Mesenteric fat pad (tissue), 1 donor: ENCODE data around the gene ANGEL1. TPM values are rescaled to one million over a fixed set of nuclear protein-coding genes. Genes with fewer than 3 reads are reported as not detected.

Experiments used
- DNase-seq: peaks from one replicate; pipeline ENCODE4 v3.0.0-alpha.2; 2020; ENCODE audit warnings: low spot score
- total RNA-seq: library from RNA; stranded (reverse); fragmentation: NEBNext Ultra II Directional; extraction: Animal tissue kit (Norgen Biotek cat#: 25700); gene quantifications from one replicate; pipeline ENCODE4 v1.2.1, GENCODE V29; 2021
- donor health status: DM: yes; HTN: yes; CAD: no.

ANGEL1 gene
- total RNA-seq, 1 donor from 2014 or later, result 21.9 TPM

DNA sequence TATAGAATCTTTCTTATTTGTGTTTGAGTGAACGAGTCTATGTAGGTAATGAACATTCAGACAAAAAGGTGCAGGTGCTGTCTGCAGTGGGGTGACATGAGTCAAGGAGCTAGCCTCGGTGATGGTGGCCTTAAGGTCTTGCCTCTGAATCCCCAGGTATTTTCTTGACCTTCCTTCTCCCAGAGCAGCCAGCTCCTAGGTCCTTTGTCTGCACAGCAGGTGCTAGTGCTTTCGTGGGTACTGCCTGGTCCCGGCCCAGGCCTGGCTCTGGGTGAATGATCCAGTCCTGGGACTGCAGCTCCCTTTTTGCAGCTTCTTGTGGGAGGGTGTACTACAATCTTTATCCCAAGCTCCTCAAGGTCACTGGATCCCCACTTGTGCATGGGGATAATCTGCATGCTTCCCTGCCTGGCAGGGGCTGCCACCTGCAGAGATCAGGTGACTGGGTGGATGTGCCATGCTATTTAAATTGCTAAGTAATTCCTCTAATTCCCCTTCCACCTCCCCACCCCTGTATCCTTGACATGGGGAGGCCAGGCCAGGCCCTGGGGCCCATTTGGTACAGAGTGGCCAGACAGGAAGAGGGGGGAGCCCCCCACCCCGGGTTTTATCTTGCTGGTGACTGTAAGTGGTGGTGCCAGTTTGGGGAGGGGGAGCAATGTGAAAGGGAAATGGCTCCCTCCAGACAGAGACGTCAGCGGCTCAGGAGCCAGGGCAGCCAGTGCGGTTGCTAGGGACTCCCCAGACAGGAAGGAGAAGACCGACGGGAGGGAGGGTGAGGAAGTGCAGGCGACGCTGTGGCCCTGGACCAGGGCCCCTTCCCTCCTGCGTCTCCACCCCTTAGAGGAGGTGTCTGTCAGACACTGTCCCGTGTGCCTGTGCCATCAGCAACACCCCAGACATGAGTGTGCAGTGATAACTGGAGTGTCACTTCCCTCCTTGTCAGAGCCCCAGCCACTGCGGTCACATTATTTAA lies 44.7 kb downstream of the ANGEL1 start:
- peak; percentile 88 for DNase-seq

DNA sequence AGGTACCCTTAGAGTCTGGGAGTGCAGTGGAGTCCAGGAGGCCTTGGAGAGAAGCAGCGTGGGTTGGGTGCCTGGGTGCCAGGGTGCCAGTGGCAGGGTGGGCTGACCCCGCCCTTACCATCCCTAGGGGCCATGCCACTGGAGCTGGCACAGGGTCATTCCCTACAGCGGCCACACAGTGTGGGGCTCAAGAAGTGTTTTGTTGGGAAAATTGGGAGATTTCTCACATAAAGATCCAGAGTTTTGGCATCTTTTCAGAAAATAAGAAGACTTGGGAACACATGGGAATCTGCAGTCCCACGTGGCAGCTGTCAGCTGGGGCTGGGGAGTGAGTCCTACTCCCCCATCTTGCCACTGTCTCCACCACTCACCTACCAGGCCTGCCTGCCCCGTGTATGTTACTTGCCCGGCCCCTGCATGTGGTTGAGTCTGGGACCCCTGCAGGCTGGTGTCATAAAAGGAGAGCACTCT lies 47.2 kb downstream of the ANGEL1 start:
- peak; percentile 84 for DNase-seq

GRCh38 chr14:76763096-76764041 lies 49.3 kb downstream of the ANGEL1 start:
- peak; percentile 26 for DNase-seq

GRCh38 chr14:76762411-76763095 lies 50.1 kb downstream of the ANGEL1 start:
- peak; percentile 81 for DNase-seq

- peak; percentile 86 for DNase-seq
Observed at GRCh38 chr14:76761960-76762410, 50.7 kb downstream of the ANGEL1 start.

DNA sequence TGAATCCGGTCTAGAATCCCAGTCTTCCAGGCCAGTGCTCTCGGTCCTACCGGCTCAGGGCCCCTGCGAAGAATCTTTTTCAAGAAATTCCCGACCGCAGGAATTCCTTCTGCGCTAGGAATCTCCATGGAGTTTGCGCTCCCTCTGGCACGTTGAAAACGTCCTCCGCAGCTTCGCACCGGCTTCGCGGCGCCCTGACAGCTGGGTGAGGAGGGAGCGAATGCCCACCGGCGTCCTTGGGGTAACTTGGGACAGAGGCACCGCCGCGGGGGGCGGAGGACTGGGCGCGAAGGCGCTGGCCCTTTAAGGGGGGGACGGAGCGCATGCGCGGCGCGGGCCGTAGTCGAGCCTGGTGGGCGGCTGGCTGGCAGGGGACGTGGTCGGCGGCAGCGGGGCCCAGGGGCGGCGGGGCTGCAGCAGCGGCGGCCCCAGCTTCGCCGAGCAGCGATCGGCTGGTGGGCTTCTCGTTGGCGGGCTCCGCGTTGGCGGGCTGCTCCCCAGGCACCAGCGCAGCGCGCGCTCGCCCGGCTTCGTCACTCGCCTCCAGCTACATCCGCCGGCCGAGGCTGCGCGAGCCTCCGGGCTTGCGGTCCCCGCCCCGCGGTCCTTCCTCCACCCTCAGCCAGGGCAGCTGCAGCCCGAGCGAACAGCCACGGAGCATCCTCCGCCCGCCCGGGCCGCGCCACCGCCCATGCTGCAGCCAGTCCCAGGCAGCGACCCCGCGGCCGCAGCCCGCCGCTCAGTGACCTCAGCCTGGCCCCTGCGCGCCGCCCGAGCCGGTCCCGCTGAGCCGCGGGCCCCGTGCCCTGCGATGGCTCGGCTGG lies 51.3 kb downstream of the ANGEL1 start, which contains the start of gene VASH1:
TSS of gene VASH1 (plus strand) at position 333 of the 824 bp plus-strand sequence. CDS start 1,354 bp downstream, outside the sequence.
- peak; percentile 91 for DNase-seq

- DNase-seq, result peak; percentile 88
Observed at GRCh38 chr14:76760331-76761135, 52.1 kb downstream of the ANGEL1 start.

DNA sequence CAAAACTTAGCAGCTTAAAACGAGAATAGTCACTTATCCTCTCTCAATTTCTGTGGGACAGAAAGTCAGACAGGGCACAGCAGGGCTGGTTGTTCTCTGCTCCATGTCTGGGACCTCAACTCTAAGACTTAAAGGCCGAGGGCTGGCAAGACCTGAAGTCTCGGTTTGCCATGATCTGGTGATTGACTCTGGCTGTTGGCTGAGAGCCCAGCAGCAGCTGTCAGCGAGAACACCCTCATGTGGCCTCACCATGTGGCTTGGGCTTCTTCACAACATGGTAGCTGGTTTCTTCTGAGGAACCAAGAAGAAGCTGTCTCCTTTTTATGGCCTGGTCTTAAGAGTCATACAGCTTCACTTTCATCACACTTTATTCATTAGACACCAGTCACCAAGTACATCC lies 53.1 kb downstream of the ANGEL1 start:
- no peak for DNase-seq

GRCh38 chr14:76756371-76756750 lies 56.3 kb downstream of the ANGEL1 start:
- no peak for DNase-seq

DNA sequence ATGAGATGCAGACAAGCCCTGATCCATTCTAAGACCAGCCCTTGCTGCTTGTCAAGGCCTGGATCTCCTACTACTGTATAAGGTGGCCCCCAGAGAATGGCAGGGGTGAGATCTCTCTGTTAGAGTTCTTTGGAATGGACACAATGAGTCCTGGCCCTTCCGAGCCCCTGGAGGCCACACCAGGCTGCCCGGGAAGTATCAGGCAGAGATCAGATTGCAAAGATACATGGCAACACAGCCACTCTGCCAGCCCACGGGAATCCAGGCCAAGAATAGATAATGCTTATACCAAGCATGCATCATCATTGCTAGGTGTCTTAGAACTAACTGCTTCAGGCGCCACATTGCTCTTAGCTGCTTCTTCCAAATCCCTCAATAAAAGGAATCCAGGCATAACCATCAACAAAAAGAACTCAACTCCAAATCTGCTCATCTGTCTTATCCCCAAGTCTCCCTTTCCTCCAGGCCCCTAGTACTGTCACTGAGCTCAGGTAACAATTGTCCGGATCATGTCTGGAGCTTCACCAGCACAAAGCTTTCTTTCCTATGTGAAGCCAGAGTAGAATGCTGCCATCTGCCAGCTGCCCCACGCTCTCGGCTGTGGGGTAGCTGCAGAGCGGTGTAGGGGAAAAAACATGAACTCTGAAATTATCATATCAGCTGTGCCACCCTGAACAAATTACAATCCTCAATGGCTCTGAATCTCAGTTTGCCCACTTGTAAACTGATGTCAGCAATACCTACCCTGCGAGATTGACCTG lies 56.9 kb downstream of the ANGEL1 start:
- no peak for DNase-seq

- no peak for DNase-seq
Observed at GRCh38 chr14:76754586-76754985, 58.1 kb downstream of the ANGEL1 start.

GRCh38 chr14:76753541-76754198 lies 59.0 kb downstream of the ANGEL1 start:
- DNase-seq, result no peak

- no peak for DNase-seq
Observed at GRCh38 chr14:76752744-76753143, 59.9 kb downstream of the ANGEL1 start.

DNA sequence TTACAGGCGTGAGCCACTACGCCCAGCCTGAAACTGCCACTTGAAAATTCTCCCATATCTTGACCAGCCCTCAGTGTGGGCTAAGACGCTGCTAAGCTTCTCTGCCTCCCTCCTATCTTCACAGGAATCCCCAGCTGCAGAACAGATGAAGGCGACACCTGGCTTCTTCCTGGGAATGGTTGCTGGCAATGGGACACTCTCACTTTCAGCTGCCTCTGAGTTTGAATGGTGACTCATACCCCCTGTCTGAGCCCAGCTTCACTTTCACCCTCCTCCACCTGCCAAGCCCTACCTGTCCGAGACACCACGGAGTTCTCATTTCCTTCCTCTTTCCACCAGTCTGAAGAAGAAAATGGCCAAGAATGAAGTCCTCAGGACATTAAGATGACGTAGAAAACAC lies 69.7 kb downstream of the ANGEL1 start:
- DNase-seq, result no peak

DNA sequence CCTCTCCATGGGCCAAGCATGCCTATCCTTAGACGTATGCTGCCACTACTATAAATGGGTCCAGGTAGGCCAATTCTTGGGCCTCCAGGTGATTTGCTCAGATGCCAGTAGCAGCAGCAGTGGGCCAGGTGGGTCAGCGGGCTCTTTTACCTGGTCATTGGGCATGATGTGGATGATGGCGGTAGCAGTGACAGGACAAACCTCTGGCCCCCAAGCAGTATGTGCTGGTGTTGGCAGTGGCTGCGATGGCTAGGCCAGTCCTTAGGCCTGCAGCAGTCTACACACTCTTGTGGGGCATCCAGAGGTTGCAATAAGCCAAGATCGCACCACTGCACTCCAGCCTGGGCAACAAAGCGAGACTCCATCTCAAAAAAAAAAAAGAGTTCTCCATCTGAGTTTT lies 70.5 kb downstream of the ANGEL1 start:
- DNase-seq, result no peak

- no peak for DNase-seq
Observed at GRCh38 chr14:76741074-76741473, 71.6 kb downstream of the ANGEL1 start.
